GM12878 (cell line): ENCODE data around the gene ITPR3. TPM values are rescaled to one million over a fixed set of nuclear protein-coding genes. Genes with fewer than 3 reads are reported as not detected.
A peak's percentile ranks its signal among the peaks of the same experiment; 100 is the strongest.
"Not testable (repeated sequence)": the region's sequence is repeated elsewhere in the genome, so short reads cannot be mapped to it uniquely, and the experiment has no call there.

Experiments
- ATAC-seq: fragments of 200-7000 bp; cut with Tn5 transposase; 3 replicates; pipeline ENCODE4 v1.9.1; 2020; ENCODE audit warnings: mild to moderate bottlenecking, moderate library complexity
- BruUV-seq: library from RNA; stranded (reverse); fragments of 400-500 nt; replicated peaks from 2 replicates; lab custom pipeline; 2021; lab: Mats Ljungman, UMichigan
- CTCF ChIA-PET: fragments of 300-600 bp; sonication (Branson Sonifier 250); formaldehyde crosslinking; extraction: SDS; loops from one replicate; lab custom pipeline; 2021; ENCODE audit warnings: inconsistent platforms; lab: Yijun Ruan, JAX
- POLR2A ChIA-PET: fragments of 350-600 bp; formaldehyde crosslinking; extraction: SDS; loops from one replicate; lab custom pipeline; 2021; ENCODE audit warnings: inconsistent platforms; lab: Charles Lee
- RAD21 ChIA-PET: fragments of 300-600 bp; sonication (Branson Sonifier 250); formaldehyde crosslinking; loops from one replicate; lab custom pipeline; 2023; ENCODE audit warnings: antibody characterized with exemption; ENCODE audit not compliant: unreplicated experiment; lab: Charles Lee
- SMC1A ChIA-PET: fragments of 300-600 bp; sonication (Branson Sonifier 250); formaldehyde crosslinking; loops from one replicate; lab custom pipeline; 2023; ENCODE audit not compliant: unreplicated experiment, uncharacterized antibody; lab: Charles Lee
- DNase-seq: peaks from one replicate; pipeline ENCODE4 v3.0.0-alpha.2; 2011; ENCODE audit warnings: low read depth, low spot score
- FAIRE-seq: peaks from 3 replicates; lab custom pipeline; 2011; peaks lifted over from hg19 to GRCh38; lab: Jason Lieb, UNC
- H2AFZ ChIP-seq: 2 replicates; pipeline ENCODE4 v1.6.0; 2011; ENCODE audit warnings: low read depth, low read length, control low read depth; ENCODE audit not compliant: control insufficient read depth
- H3K27ac ChIP-seq: 2 replicates; pipeline ENCODE4 v1.5.1; 2011; ENCODE audit warnings: control low read depth; ENCODE audit not compliant: control insufficient read depth, insufficient read depth
- H3K27me3 ChIP-seq, 2 experiments: replicated peaks in 1 of 2; 2 replicates each; pipeline versions ENCODE4 v1.6.0 to v1.6.1; 2011; ENCODE audit warnings: low read length in 1 of 2; ENCODE audit not compliant: control insufficient read depth in 2 of 2, insufficient read depth in 2 of 2
- H3K36me3 ChIP-seq, 2 experiments: 2 replicates each; pipeline ENCODE4 v1.5.1; 2011; ENCODE audit warnings: low read length in 1 of 2; ENCODE audit not compliant: control insufficient read depth in 2 of 2, insufficient read depth in 2 of 2
- H3K4me1 ChIP-seq: 2 replicates; pipeline ENCODE4 v1.6.1; 2011; ENCODE audit warnings: mild to moderate bottlenecking, low read length, moderate library complexity, mixed read lengths; ENCODE audit not compliant: control insufficient read depth, insufficient read depth
- H3K4me2 ChIP-seq: 2 replicates; pipeline ENCODE4 v1.6.0; 2011; ENCODE audit warnings: control low read depth; ENCODE audit not compliant: control insufficient read depth, insufficient read depth
- H3K4me3 ChIP-seq: fragments of 200-600 bp; sonication (generic); 2 replicates; pipeline ENCODE4 v1.5.1; 2016
- H3K79me2 ChIP-seq: 2 replicates; pipeline ENCODE4 v1.6.0; 2011; ENCODE audit warnings: low read length; ENCODE audit not compliant: control insufficient read depth, insufficient read depth
- H3K9ac ChIP-seq: 2 replicates; pipeline ENCODE4 v1.8.0; 2011; ENCODE audit warnings: low read length, control low read depth, mixed read lengths; ENCODE audit not compliant: control insufficient read depth, insufficient read depth
- H3K9me3 ChIP-seq: replicated peaks from 3 replicates; pipeline ENCODE4 v1.5.1; 2011; ENCODE audit warnings: mild to moderate bottlenecking, low read length; ENCODE audit not compliant: control insufficient read depth, insufficient read depth
- H4K20me1 ChIP-seq: 2 replicates; pipeline ENCODE4 v1.6.0; 2011; ENCODE audit not compliant: control insufficient read depth, insufficient read depth
- ATF7 ChIP-seq: fragments of 450-650 bp; IDR thresholded peaks from 2 replicates; pipeline ENCODE4 v1.6.1; 2016; ENCODE audit warnings: low read depth, mild to moderate bottlenecking
- CBFB ChIP-seq: IDR thresholded peaks from 2 replicates; pipeline ENCODE4 v1.6.1; 2016; ENCODE audit warnings: antibody characterized with exemption, low read depth
- EED ChIP-seq: sonication (generic); IDR thresholded peaks from 2 replicates; pipeline ENCODE4 v1.6.1; 2016; ENCODE audit warnings: antibody characterized with exemption, low read depth
- PKNOX1 ChIP-seq: fragments of 450-650 bp; IDR thresholded peaks from 2 replicates; pipeline ENCODE4 v1.6.1; 2016; ENCODE audit warnings: mild to moderate bottlenecking
- SMARCA5 ChIP-seq: fragments of 450-650 bp; IDR thresholded peaks from 2 replicates; pipeline ENCODE4 v1.6.1; 2017; ENCODE audit warnings: mild to moderate bottlenecking
- ZNF384 ChIP-seq: IDR thresholded peaks from 2 replicates; pipeline ENCODE4 v1.6.1; 2012; ENCODE audit warnings: low read depth, mild to moderate bottlenecking, low read length, improper control_type of control experiment, borderline replicate concordance
- WGBS: methylation state at CpG from one replicate; pipeline ENCODE4 v1.1.6; 2016; ENCODE audit warnings: low lambda C conversion rate; ENCODE audit not compliant: insufficient replicate concordance, insufficient coverage; ENCODE audit errors: missing lambda C conversion rate; 5-methylcytosine and 5-hydroxymethylcytosine counted together
- in situ Hi-C: fragments of 300-500 bp; cut with MboI; formaldehyde crosslinking; loops from 9 replicates; pipeline ENCODE4 v1.14.3; 2018; ENCODE audit warnings: mixed read lengths
- intact Hi-C: fragments of 100-400 bp; cut with micrococcal nuclease; formaldehyde crosslinking; loops from one replicate; pipeline ENCODE4 v1.14.2; 2022; ENCODE audit not compliant: unreplicated experiment
- polyA plus RNA-seq, 11 experiments: library from polyadenylated mRNA; depleted of rRNA in 4 of 11; unstranded in 6 of 11; stranded (reverse) in 5 of 11; fragments of >200 nt; fragmentation: Nextera tagmentation in 4 of 11; fragmentation: Illumina TruSeq in 1 of 11; extraction: Ambion mirVana in 4 of 11; extraction: Trizol in 1 of 11; gene quantifications; 1 replicate in 1 of 11; 2 replicates in 10 of 11; pipeline versions ENCODE4 v1.2.1 to v1.2.3, GENCODE V29; 2011 to 2016; ENCODE audit warnings: inconsistent platforms in 2 of 11, missing spikeins in 2 of 11, low read depth in 1 of 11
- total RNA-seq, 4 experiments: library from RNA; depleted of rRNA in 3 of 4; stranded (reverse); fragments of >200 nt in 3 of 4; fragmentation: Illumina TruSeq in 1 of 4; extraction: Trizol in 1 of 4; gene quantifications; 2 replicates each; pipeline versions ENCODE4 v1.2.1 to v1.2.3, GENCODE V29; 2013 to 2021

Gene ITPR3
- total and polyA plus RNA-seq, 10 of the 15 experiments (the other 5 are each of a cell fraction or from before 2014, with no cell fraction given): 0.32 to 34.0 (median 11.9) TPM

- H3K27ac ChIP-seq, in situ Hi-C loops, H3K36me3 ChIP-seq, H2AFZ ChIP-seq, H3K27me3 ChIP-seq, H3K9me3 ChIP-seq, H3K4me3 ChIP-seq, DNase-seq, intact Hi-C loops, H3K79me2 ChIP-seq, BruUV-seq, FAIRE-seq, H4K20me1 ChIP-seq, H3K9ac ChIP-seq: not testable (repeated sequence)
- Histone ChIP-seq H3K4me1 (peaks cover 24% of the 10 kb centered on the region), H3K4me2 (0 out of 2 replicates have a peak overlapping the region, but pooled peaks have one; percentile 18)
- ChIA-PET POLR2A (interaction anchor here (0.6 to 1.2 kb wide), 3 partner anchors 18 to 114 kb away, joined by 3 to 4 read pairs (median 3); no protein-coding TSS in a partner anchor), RAD21 (interaction anchor here (0.7 to 1.6 kb wide), 3 partner anchors 11 to 28 kb away, joined by 3 to 7 read pairs (median 3); no protein-coding TSS in a partner anchor), SMC1A (interaction anchor here (0.9 to 2.6 kb wide), 2 partner anchors 10 to 11 kb away, joined by 3 to 14 read pairs; no protein-coding TSS in a partner anchor), CTCF (interaction anchor here (0.9 to 8.1 kb wide), 2 partner anchors 11 to 12 kb away, joined by 3 to 92 read pairs; no protein-coding TSS in a partner anchor)
- 61% methylated on average over 3 of the region's 5 CpGs for WGBS
- TF ChIP-seq EED (0 out of 2 replicates have a peak, but pooled peaks have one; percentile 26), ZNF384 (peak; percentile 31; the same call in 1 of the 2 replicates), SMARCA5 (peak; percentile 46; the same call in 1 of the 2 replicates), CBFB (0 out of 2 replicates have a peak, but pooled peaks have one; percentile 20), ATF7 (0 out of 2 replicates have a peak, but pooled peaks have one; percentile 13), PKNOX1 (peak; percentile 31; the same call in 1 of the 2 replicates)
- ATAC-seq: peak; percentile 46
These were observed 24.2 kb upstream of the ITPR3 start for GRCh38 chr6:33596894-33597293.
